HepG2 (cell line): ENCODE results near the gene C2orf92. TPM values are rescaled to one million over a fixed set of nuclear protein-coding genes. Genes with fewer than 3 reads are reported as not detected.

Source experiments
- polyA plus RNA-seq, 8 experiments: library from polyadenylated mRNA; depleted of rRNA in 3 of 8; stranded (reverse) in 7 of 8; unstranded in 1 of 8; fragments of >200 nt; fragmentation: Illumina TruSeq in 4 of 8; extraction: Trizol in 4 of 8; gene quantifications; 2 replicates each; pipeline versions ENCODE4 v1.2.1 to v1.2.3, GENCODE V29; 2011 to 2016; ENCODE audit warnings: low read depth in 4 of 8, missing spikeins in 1 of 8, mixed read lengths in 1 of 8; ENCODE audit not compliant: insufficient read depth in 1 of 8
- small RNA-seq, 3 experiments: library from RNA; depleted of rRNA; stranded (forward); fragments of <200 nt; gene quantifications; one replicate each; pipeline ENCODE3, GENCODE V24; 2012; ENCODE audit warnings: low read depth in 2 of 3, low replicate concordance in 1 of 3; ENCODE audit not compliant: insufficient read length in 3 of 3, insufficient read depth in 2 of 3
- total RNA-seq, 5 experiments: library from RNA; depleted of rRNA; stranded (reverse); fragments of >200 nt; fragmentation: Illumina TruSeq; extraction: Trizol; gene quantifications; 2 replicates each; pipeline ENCODE4 v1.2.3, GENCODE V29; 2016; ENCODE audit warnings: low read depth in 1 of 5

C2orf92 gene
- total and polyA plus RNA-seq, 2 of the 13 experiments (the other 11 are each of a cell fraction or from before 2014, with no cell fraction given), result 4.9 to 5.0 TPM

Small RNA genes lying within 50 kb of the gene (small RNA-seq; reads per million reads assigned to genes)
- 0 reads per million in 3 experiments for gene RNU4-8P

Other genes with a start within 250 kb of the C2orf92 start
- 7.4 and 34.8 TPM in 2 replicates for gene ANKRD36B, start 79.8 kb upstream of the C2orf92 start, total RNA-seq (2016; rRNA removed; fragmentation: Illumina TruSeq; extraction: Trizol)
- 5.5 and 7.3 TPM in 2 replicates for gene ANKRD36B, start 79.8 kb upstream of the C2orf92 start, polyA plus RNA-seq (2011; rRNA removed)
- gene COX5B, start 23.7 kb upstream of the C2orf92 start, total RNA-seq (2016; rRNA removed; fragmentation: Illumina TruSeq; extraction: Trizol), result 453 and 457 TPM in 2 replicates
- gene COX5B, start 23.7 kb upstream of the C2orf92 start, polyA plus RNA-seq (2011; rRNA removed), result 440 and 536 TPM in 2 replicates
- gene ACTR1B, start 5.7 kb upstream of the C2orf92 start, total RNA-seq (2016; rRNA removed; fragmentation: Illumina TruSeq; extraction: Trizol), result 59.9 and 76.7 TPM in 2 replicates
- gene ACTR1B, start 5.7 kb upstream of the C2orf92 start, polyA plus RNA-seq (2011; rRNA removed), result 61.7 and 77.6 TPM in 2 replicates
- 0.18 and 0.51 TPM in 2 replicates for gene ZAP70, start 43.9 kb downstream of the C2orf92 start, total RNA-seq (2016; rRNA removed; fragmentation: Illumina TruSeq; extraction: Trizol)
- 4.0 and 7.1 TPM in 2 replicates for gene ZAP70, start 43.9 kb downstream of the C2orf92 start, polyA plus RNA-seq (2011; rRNA removed)